Upper lobe of left lung (tissue), 4 donors: Measurements from ENCODE around the gene CBY3.
"Not testable (repeated sequence)": the region's sequence is repeated elsewhere in the genome, so short reads cannot be mapped to it uniquely, and the experiment has no call there.

Source experiments
- CTCF ChIP-seq, 6 experiments: fragments of 450-650 bp in 4 of 6; fragments of 200-600 bp in 2 of 6; sonication (generic) in 2 of 6; IDR thresholded peaks; one replicate each; pipeline ENCODE4 v1.5.1; 2016 to 2019; ENCODE audit warnings: antibody characterized with exemption in 6 of 6
- EP300 ChIP-seq, 4 donors: sonication (generic); formaldehyde crosslinking; IDR thresholded peaks; one replicate each; pipeline ENCODE4 v1.5.1; 2017; ENCODE audit warnings: antibody characterized with exemption in 4 of 4, control low read depth in 2 of 4
- POLR2A ChIP-seq, 4 donors: fragments of 450-650 bp; IDR thresholded peaks; one replicate each; pipeline ENCODE4 v1.5.1; 2016 to 2017; ENCODE audit warnings: antibody characterized with exemption in 4 of 4, mild to moderate bottlenecking in 2 of 4
- POLR2AphosphoS5 ChIP-seq, 2 donors: sonication (generic); formaldehyde crosslinking; IDR thresholded peaks; one replicate each; pipeline ENCODE4 v1.5.1; 2017; ENCODE audit warnings: antibody characterized with exemption in 2 of 2

DNA sequence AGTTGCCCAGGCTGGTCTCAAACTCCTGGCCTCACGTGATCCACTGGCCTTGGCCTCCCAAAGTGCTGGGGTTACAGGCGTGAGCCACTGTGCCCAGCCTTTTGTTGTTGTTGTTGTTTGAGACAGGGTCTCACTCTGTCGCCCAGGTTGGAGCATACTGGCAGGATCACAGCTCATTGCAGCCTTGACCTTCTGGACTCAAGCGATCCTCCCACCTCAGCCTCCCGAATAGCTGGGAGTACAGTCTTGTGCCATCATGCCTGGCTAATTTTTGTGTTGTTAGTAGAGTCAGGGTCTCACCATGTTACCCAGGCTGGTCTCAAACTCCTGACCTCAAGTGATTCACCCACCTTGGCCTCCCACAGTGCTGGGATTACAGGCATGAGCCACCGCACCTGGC is 19.2 kb downstream of the CBY3 start:
- TF ChIP-seq EP300, CTCF, POLR2AphosphoS5, POLR2A (IDR thresholded peaks at IDR 0.05): not testable (repeated sequence)
